ENCODE results near the gene PRC1.
"Not testable (repeated sequence)": the region's sequence is repeated elsewhere in the genome, so short reads cannot be mapped to it uniquely, and the experiment has no call there.

The PRC1 gene, protein sequence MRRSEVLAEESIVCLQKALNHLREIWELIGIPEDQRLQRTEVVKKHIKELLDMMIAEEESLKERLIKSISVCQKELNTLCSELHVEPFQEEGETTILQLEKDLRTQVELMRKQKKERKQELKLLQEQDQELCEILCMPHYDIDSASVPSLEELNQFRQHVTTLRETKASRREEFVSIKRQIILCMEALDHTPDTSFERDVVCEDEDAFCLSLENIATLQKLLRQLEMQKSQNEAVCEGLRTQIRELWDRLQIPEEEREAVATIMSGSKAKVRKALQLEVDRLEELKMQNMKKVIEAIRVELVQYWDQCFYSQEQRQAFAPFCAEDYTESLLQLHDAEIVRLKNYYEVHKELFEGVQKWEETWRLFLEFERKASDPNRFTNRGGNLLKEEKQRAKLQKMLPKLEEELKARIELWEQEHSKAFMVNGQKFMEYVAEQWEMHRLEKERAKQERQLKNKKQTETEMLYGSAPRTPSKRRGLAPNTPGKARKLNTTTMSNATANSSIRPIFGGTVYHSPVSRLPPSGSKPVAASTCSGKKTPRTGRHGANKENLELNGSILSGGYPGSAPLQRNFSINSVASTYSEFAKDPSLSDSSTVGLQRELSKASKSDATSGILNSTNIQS

DNA sequence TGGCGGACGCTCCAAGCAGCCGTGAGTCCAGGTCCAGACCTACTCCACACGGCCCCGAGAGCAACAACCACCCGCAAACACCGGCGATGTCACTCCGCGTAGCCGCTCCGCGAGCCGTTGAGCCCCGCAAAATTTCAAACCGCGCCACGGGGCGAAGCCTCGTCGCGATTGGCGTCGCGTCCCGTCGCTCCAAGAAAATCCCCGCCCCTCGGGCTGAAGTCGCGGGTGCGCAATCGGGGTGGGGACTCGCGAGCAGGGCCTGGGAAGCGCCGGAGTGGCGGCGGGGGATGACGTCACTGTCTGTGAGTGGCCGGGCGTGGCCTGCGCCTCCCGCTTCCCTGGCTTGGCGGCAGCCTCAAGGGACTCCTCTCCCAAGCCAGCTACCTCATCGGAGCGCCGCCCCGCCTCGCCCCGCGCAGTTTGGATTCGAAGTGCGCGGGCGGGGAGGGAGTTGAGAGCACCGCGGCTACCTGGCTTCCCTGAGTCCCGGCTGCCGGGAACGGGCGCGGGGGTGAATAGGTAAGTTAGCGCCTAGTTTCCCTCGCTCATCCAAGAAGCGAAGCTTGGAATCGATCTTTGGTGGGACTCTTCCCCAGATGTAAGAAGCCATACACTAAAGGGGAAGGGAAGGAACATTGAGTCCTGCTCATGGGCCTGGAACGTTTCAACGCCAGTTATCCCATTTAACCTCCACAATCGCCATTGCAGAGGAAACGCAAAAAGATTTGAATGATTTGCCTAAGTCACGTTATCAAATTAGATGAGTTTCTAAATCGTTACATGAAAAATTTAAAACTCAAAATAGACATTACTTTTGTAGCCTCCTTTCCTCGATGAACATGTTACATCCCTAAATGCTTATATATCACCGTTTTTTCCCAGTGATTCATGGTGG, at the start of gene PRC1:
PRC1 (minus strand) TSS at position 119 of the 895 bp plus-strand sequence; CDS start at position 1, 118 bp downstream.
- DNase-seq (ENCODE audit: low read depth in 2 of 2), result peak; percentile 98

DNA sequence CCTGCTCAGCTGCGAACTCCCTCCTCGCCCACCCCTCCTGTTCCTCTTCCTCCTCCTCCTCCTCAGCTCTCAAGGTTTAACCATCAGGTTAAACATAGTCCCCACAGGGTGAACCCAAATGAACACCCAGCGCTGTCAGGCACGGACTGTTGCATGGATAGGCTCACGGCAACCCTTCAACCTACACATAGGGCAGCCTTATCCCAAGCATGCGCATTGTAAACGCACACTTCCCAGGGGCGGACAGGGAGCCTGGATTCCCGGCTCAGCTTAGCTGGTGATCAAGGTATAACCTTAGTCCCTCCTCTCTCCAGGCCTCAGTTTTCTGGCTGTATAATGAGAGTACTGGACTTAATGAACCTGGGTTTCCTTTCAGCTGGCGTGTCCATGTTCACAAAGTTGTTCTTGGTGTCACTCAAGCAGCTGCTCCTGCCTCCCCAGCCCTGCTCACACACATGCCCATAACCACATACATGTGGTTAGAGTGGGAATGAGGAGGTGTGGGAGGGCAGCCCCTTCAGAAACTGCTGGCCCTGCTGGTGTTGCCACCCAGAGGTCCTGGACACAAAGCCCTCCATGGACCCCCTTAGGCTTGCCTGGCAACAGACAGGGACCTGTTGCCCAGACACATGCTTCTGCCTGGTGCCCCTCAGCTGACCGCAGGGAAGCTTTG, 49.0 kb upstream of the PRC1 start:
- DNase-seq (ENCODE audit: low read depth in 2 of 2), result no peak

DNA sequence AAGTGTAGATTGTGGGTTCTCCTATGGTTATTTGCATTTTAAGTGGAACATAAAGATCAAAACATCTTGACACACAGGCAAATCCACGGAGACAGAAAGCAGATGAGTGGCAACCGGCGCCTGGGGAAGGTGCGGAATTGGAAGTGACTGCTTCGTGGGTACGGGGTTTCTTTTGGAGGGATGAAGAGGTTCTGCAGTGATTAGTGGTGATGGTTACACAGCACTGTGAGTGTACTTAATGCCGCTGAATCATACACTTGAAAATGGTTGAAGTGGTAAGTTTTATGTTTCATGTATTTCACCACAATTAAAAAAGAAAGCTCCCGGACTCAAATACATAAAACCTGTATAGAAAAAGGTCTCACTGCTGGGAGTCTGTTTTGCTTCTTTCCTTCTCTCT, 46.5 kb upstream of the PRC1 start:
- DNase-seq (ENCODE audit: low read depth in 2 of 2), result no peak

DNA sequence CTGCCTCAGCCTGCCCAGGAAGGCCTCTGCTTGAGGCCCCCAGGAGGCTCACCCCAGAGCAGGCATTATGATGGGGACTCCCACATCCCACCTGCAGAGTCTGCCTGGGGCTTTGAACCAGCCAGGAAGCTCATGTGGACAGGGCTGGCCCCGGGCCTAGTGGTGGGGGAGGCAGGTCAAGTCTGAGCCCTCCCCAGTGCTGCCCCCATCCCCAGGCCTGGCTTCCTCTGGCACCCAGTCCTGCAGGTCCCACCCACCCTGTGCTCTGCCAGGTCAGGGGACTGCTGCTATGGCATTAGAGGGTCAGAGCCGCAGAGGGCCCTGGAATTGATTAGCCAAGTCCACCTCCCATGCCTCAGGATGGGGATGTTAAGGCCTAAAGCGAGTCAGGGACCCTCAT, 45.7 kb upstream of the PRC1 start:
- DNase-seq (ENCODE audit: low read depth in 2 of 2), result no peak

DNA sequence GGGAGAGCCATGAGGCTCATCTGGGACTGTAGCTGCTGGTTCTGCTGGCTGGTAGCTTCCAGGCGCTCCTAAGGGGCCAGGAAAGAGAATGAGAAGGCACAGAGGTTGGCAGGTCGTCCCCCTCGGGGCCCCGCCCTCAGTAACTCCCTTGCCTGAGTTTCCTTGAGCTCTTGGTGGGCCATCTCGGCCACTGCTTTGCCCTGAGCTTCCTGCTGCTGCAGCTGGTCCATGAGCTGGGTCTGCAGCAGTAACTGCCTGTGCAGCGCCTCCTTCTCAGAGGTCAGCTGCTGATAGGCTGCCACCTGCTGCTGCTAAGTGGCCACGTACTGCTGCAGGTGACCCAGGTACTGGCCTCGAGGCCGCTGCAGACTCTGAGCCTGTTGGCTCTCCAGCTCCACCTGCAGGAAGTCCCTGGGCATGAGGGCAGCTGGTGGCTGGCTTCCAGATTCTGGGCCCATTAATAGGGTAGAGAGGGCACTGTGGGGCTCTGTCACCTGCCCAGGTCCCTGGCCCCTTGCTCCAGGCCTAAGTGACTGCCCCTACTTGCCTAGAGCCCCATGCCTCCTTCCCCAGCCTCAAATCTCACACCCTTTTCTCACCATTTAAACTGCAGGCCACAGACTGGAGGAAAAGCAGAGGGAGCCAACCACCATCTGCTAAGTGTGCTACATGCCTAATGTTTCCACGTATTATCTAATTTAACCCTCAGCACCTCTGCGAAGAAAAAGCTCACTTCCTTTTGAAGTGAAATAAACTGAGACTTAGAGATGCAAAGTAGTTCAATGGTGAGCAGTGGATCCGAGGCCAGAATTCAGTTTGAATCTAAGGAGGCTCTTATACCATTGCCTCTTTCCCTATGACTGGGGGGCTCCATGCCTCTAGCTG, 38.8 kb upstream of the PRC1 start:
- peak in 1 of 2 donors; percentile 22 for DNase-seq (ENCODE audit: low read depth in 2 of 2)

DNA sequence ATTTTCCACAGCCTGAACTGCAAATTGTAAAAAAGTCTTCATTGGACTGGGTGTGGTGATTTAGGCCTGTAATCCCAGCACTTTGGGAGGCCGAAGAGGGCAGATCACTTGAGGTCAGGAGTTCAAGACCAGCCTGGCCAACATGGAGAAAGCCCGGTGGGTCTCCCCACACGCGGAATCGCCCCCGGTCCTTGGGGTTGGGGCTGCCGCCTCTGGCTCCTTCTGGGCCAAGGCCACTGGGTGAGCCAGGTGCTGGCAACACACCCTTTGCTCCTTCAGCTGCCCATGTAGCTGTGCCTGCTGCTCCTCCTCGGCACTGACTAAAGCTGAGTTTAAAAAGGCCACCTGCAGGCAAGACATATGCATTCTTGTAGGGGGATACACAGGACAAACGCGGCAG, 37.5 kb upstream of the PRC1 start:
- no peak for DNase-seq (ENCODE audit: low read depth in 2 of 2)

DNA sequence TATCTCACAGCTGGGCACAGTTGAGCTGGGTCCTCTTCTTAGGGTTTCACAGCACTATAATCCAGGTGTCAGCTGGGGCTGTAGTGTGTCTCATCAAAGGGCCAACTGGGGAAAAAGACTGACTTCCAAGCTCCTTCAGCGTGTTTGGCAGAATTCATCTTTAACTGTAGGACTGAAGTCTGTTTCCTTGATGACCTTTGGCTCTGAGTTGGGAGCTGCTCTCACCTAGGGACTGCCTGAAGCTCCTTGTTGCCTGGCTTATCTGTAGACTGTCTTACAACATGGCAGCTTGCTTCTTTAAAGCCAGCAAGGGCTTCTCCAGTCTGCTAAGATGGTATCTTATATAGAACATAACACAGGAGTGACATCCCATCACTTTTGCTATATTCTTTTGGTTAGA, 33.3 kb upstream of the PRC1 start:
- DNase-seq (ENCODE audit: low read depth in 2 of 2), result no peak

DNA sequence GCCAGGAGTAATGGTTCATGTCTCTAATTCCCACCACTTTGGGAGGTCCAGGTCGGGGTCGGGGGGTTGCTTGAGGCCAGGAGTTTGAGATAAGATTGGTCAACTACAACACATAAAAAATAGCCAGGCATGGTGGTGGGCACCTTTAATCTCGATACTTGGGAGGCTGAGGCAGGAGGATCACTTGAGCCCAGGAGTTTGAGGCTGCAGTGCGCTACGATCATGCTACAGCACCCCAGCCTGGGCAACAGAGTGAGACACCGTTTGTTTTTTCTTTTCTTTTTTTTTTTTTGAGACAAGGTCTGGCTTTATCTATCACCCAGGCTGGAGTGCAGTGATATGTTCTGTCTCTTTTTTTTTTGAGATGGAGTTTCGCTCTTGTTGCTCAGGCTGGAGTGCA, 29.4 kb upstream of the PRC1 start:
- DNase-seq (ENCODE audit: low read depth in 2 of 2), result no peak

DNA sequence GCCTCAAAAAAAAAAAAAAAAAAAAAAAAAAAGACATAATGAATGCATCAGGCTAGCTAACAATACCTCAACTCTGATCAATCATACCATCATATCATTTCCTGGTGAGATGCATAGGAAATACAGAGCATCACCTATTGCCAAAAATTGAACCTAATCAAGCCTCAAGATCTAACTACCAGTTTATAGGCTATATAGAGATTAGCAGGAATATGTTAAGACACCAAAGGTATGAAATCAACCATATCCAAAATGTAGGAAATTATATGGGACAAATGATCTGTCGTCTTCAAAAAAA, 28.4 kb upstream of the PRC1 start:
- DNase-seq (ENCODE audit: low read depth in 2 of 2), result no peak

DNA sequence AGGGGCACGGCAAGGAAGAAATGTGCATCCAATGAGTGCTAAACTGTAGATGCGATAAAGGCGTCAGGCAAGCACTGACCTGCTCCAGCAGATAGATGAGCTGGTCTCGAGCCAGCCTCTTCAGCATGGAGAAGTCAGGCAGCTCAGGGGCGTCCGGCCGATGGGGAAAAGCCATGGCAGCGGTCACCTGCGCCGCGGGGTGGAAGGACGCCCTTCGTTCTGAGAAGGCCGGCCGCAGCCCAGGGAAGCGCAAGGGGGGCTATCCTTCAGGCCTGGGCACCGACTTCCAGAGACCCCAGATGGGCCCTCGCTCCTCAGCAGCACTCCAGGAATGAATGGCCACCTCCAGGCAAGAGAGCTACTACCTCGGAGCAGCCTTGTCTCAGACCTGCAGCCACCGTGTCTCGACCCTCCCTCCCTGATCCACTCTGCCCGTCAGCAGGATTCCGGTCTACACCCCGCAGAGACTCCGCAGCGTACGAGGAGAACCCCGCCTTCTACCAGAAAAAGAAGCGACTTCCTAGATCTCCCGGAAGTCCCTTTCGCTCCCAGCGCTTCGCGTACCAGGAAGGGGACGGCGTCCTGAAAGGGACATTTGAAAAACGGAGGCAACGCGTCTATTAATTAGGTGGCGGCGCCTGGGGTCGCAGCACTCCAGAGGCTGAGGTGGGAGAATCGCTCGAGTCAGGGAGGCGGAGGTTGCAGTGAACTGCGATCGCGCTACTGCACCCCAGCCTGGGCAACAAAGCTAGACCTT, 27.9 kb upstream of the PRC1 start, which contains the start of gene VPS33B:
VPS33B (minus strand) TSS at position 520 of the 757 bp plus-strand sequence; CDS start at position 175, 345 bp downstream.
- peak; percentile 66 to 69 for DNase-seq (ENCODE audit: low read depth in 2 of 2)

DNA sequence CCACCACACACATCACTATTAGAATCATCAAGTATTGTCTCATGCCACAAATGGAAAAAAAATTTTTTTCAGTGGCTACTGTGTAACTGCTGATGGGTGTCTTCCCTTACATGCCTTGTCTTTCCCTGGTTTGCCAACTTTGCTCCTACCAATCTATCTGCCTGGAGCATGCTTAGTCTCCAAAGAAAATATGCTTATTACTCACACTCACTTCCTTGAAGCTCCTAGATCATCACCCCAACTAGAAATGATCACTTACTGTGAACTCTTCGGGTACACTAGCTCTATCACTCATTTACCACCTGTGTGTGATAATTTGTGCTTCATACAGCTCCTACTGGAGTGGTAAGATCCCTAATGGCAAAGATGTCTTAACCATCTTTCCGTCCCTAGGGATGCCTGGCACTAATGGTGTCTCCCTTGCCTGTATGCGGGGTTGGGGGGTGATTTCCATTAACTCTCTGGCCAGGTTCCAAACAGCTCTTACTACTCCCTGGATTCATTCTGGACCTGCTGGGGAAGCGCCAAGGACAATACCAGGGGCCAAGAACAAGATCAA, 27.3 kb upstream of the PRC1 start:
- DNase-seq (ENCODE audit: low read depth in 2 of 2), result no peak

DNA sequence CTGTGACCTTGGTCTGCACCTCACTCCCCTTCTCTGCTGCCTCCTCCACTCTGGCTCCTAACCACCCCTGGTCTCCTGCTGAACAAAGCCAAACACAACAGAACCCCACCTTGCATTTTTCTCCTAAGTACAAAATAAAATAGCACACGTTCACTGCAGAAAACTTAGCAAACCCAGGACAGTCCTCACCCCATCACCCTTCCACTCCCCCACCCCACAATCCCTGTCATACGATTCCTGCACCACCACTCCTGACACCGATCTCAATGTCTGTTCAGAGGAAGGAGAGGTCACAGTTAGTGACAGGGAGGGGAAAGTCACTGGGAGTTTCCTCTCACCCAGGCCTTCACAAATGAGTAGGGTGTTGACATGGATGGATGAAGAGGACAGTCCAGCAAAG, 23.8 kb upstream of the PRC1 start:
- no peak for DNase-seq (ENCODE audit: low read depth in 2 of 2)

DNA sequence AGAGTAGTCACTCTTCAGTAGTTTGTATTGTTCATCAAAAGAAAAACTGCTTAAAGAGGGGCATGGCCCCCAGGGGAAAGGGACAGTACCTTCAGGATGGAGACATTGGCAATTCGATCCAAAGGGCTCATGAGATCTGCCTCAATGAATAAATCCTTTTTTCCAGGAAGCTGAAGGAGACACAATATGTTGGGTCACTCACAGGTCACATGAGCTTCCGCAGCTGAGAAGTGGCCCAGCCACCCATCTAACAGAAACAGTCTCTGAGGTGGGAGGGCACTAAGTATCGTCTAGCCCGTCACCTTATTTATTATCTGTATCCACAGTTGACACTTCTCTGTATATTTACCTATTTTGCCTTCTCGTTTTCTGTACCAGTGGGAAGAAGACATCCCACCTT, 23.4 kb upstream of the PRC1 start:
- DNase-seq (ENCODE audit: low read depth in 2 of 2), result no peak

DNA sequence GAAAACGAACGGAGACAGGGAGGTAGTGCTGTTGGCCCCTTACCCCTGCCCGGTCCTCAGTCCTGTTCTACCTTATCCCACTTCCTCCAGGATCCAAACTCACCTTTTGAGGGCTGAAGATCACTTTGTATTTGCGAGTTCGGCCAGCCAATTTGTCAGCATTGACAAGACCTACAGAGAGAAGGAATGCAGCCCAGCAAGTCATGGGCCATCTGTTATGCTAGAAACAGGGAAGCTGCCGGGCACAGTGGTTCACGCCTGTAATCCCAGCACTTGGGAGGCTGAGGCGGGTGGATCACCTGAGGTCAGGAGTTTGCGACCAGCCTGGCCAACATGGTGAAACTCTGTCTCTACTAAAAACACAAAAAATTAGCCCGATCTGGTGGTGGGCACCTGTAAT, 19.4 kb upstream of the PRC1 start:
- not testable (repeated sequence) for DNase-seq (ENCODE audit: low read depth in 2 of 2)

DNA sequence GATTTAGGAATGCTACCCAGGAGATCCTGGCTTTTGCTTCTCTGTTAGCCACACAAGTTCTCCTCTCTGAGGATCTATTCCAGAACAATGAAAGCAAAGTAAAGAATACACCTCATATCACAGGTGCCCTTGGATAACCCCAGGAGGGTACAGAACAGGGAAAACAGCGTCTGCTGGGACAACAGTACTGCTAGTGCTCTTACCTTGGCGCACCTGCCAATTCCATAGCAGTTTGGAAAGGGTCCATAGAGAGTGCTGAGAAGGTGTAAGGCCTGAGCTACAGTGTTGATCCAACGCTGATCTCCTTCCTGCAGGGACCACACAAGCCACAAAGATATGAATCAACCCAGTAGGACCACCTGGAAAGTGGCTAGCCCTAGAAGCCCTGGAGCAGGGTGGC, 12.9 kb upstream of the PRC1 start:
- DNase-seq (ENCODE audit: low read depth in 2 of 2), result no peak

DNA sequence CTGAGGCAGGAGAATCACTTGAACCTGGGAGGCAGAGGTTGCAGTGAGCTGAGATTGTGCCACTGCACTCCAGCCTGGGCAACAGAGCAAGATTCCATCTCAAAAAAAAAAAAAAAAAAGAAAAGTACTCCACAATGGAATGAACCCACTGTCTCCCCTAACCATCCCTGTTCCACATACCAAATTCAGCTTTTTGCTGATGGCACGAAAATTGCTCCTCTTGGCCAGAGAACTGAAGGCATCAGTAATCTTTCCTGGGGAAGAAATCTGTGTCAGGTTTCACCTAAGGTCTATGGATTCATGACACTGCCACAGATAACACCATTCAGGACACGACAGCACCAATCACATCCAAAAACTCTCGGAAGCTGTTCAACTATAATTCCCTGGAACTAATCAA, 6.9 kb upstream of the PRC1 start:
- DNase-seq (ENCODE audit: low read depth in 2 of 2), result no peak

DNA sequence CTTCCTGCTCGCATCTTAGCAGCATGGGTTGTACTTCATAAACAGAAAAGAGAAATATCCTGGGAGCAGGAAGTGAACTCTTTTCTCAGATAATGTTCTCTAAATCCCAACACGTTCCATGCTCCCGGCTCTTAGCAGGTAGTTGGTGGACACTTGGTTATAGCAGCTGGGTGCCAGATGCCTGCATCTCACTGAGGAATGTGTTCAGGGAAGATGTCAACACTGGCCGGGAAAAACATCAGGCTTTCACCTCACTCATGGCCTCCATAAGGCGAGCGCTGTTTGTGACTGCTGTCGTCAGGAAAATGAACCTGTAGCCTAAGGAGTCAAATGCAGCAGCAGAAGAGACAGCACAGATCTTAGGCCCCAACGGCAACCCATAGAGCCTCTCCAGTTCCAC, 4.4 kb upstream of the PRC1 start:
- DNase-seq (ENCODE audit: low read depth in 2 of 2), result no peak

DNA sequence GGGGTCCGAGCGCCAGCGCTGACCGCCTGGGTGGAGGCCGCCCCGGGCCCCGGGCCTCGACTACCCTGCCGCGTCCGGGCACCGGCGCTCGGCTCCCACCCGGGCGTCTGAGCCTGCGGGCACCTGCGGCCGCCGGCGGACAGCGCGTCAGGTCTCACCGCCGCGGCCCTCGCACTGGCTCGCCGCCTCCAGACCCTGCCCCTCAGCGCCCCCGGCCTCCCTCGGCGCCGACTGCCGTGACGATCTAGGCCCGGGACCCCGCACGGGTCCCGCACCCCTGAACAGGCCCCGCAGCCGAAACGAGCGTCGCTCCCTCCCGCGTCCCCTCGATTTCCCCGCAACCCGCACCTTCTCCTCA, 297 bp downstream of the PRC1 start:
- no peak for DNase-seq (ENCODE audit: low read depth in 2 of 2)

DNA sequence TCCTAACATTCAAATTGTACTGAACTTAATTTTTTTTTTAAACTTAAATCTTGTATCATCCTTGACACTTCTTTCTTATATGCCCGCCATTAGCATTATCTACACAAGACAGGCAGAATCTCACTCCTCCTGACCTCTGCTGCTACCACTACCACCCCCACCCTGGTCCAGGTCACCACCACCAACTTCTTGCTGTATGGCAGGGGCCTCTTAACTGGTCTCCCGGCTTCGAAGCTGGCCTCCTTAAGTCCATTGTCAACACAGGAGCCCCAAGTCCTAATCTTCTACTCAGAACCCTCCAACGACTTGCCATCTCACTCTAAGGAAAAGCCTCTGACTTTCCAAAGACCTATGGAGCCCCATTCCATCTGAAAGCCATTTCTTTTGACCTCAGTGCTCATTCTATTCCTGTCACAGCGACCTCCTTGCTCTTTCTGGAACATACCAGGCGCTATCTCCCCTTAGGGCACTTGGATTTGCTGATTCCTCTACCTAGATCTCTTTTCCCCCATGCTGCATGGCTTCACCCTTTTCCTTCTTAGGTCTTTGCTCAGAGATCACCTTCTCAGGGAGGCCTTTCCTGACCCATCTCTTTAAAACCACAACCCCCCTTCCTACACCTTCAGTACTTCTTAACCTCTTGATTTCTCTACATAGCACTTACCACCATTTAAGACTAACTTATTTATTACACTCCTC, 2.6 kb downstream of the PRC1 start:
- DNase-seq (ENCODE audit: low read depth in 2 of 2), result no peak
